Activated CD8-positive, alpha-beta T cell treated with anti-CD3 and anti-CD28 coated beads for 36 hours (primary cell): ENCODE results near the gene ERC2. TPM values are rescaled to one million over a fixed set of nuclear protein-coding genes. Genes with fewer than 3 reads are reported as not detected.

ENCODE experiments used
- ATAC-seq: fragments of 200-7000 bp; cut with Tn5 transposase; one replicate; pipeline ENCODE4 v1.10.0; 2021; ENCODE audit warnings: mild to moderate bottlenecking, moderate library complexity
- CTCF ChIA-PET: fragments of 350-600 bp; sonication (Branson Sonifier 250); formaldehyde crosslinking; loops from one replicate; lab custom pipeline; 2021; ENCODE audit warnings: antibody characterized with exemption; lab: Charles Lee
- POLR2A ChIA-PET: fragments of 350-600 bp; sonication (Branson Sonifier 250); formaldehyde crosslinking; loops from one replicate; lab custom pipeline; 2021; ENCODE audit warnings: antibody characterized with exemption; lab: Charles Lee
- DNase-seq: peaks from one replicate; pipeline ENCODE4 v3.0.0-alpha.2; 2020
- H3K27ac Mint-ChIP-seq: one replicate; pipeline ENCODE4 v1.8.0; 2021; ENCODE audit warnings: mild to moderate bottlenecking, mixed read lengths
- H3K27me3 Mint-ChIP-seq: one replicate; pipeline ENCODE4 v1.8.0; 2021; ENCODE audit warnings: mixed read lengths
- H3K36me3 Mint-ChIP-seq: one replicate; pipeline ENCODE4 v1.8.0; 2021; ENCODE audit warnings: low read depth, mixed read lengths
- H3K4me1 Mint-ChIP-seq: one replicate; pipeline ENCODE4 v1.8.0; 2021; ENCODE audit warnings: low read depth, mixed read lengths
- H3K4me3 Mint-ChIP-seq: one replicate; pipeline ENCODE4 v1.8.0; 2021; ENCODE audit warnings: mild to moderate bottlenecking, moderate library complexity, mixed read lengths
- H3K9me3 Mint-ChIP-seq: one replicate; pipeline ENCODE4 v1.8.0; 2021; ENCODE audit warnings: mixed read lengths
- intact Hi-C: fragments of 100-400 bp; cut with micrococcal nuclease; formaldehyde crosslinking; loops from one replicate; pipeline ENCODE4 v1.10.0; 2022
- total RNA-seq, 2 experiments: library from RNA; stranded (reverse); gene quantifications; one replicate each; pipeline ENCODE4 v1.2.3, GENCODE V29; 2021
- TF ChIP-seq, protein P1 (sequence below): fragments of 200-600 bp; IDR thresholded peaks from one replicate; pipeline ENCODE4 v1.8.0; 2022; ENCODE audit warnings: antibody characterized with exemption, mild to moderate bottlenecking

ERC2 gene
- total RNA-seq, 2 experiments from 2014 or later: 0.18 to 0.52 TPM

DNA sequence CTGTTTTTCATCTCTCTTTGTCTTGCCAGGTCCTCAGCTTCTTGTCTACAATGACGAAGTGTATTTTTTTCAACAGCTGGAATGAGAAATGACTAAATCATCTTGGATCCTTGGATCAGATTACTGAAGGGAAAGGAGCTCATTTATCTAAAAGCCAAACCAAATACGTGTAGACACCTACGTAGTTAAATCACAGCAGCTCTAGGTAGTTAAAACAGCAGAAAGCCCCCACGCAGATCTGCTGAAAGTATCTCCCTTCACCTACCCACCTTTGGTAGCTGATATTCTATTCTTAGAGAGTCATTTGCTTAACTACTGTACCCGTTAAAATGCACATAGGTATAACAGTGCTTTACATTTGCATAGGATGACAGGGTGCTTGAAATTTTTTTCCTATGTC is 875.7 kb downstream of the ERC2 start:
- H3K27me3 Mint-ChIP-seq: no peaks in the 10 kb centered on the region

DNA sequence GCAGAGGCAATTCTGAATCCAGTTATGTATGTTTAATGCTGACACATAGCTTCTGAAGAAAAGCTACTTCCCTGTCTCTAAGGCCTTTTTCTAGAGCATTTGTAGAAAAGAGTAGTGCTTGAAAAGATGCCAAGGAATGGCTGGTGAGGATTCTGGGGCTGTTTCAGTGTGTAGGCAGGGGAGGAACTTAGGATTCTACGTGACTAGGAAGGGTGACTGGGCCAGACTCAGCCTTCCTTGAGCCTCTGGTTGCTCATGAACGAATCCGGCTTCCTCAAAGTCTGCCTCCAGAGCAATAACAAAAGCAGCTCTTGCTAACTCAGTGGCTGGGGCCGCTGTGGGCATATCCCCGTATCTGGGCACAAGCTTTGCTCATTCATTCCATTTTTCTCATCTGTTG is 876.4 kb downstream of the ERC2 start:
- intact Hi-C loops: no loop called here
- Mint-ChIP-seq H3K4me3 (no peak overlapping the region), H3K27me3 (no peaks in the 10 kb centered on the region), H3K36me3 (no peaks in the 10 kb centered on the region), H3K9me3 (no peaks in the 10 kb centered on the region), H3K4me1 (no peaks in the 10 kb centered on the region), H3K27ac (no peak overlapping the region)
- TF ChIP-seq, protein P1, sequence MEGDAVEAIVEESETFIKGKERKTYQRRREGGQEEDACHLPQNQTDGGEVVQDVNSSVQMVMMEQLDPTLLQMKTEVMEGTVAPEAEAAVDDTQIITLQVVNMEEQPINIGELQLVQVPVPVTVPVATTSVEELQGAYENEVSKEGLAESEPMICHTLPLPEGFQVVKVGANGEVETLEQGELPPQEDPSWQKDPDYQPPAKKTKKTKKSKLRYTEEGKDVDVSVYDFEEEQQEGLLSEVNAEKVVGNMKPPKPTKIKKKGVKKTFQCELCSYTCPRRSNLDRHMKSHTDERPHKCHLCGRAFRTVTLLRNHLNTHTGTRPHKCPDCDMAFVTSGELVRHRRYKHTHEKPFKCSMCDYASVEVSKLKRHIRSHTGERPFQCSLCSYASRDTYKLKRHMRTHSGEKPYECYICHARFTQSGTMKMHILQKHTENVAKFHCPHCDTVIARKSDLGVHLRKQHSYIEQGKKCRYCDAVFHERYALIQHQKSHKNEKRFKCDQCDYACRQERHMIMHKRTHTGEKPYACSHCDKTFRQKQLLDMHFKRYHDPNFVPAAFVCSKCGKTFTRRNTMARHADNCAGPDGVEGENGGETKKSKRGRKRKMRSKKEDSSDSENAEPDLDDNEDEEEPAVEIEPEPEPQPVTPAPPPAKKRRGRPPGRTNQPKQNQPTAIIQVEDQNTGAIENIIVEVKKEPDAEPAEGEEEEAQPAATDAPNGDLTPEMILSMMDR: no peak
- ChIA-PET POLR2A (no interaction called here), CTCF (no interaction called here)
- ATAC-seq (no peak), DNase-seq (no peak)

More for the DNA sequence above, 875.7 kb downstream of the ERC2 start:
- Mint-ChIP-seq H3K9me3 (no peaks in the 10 kb centered on the region), H3K27ac (no peak overlapping the region), H3K36me3 (no peaks in the 10 kb centered on the region), H3K4me1 (no peaks in the 10 kb centered on the region), H3K4me3 (no peak overlapping the region)
- no peak for DNase-seq
- ATAC-seq: no peak
- CTCF ChIA-PET: no interaction called here
- intact Hi-C loops: no loop called here
- TF ChIP-seq, protein P1: no peak
- POLR2A ChIA-PET: no interaction called here

DNA sequence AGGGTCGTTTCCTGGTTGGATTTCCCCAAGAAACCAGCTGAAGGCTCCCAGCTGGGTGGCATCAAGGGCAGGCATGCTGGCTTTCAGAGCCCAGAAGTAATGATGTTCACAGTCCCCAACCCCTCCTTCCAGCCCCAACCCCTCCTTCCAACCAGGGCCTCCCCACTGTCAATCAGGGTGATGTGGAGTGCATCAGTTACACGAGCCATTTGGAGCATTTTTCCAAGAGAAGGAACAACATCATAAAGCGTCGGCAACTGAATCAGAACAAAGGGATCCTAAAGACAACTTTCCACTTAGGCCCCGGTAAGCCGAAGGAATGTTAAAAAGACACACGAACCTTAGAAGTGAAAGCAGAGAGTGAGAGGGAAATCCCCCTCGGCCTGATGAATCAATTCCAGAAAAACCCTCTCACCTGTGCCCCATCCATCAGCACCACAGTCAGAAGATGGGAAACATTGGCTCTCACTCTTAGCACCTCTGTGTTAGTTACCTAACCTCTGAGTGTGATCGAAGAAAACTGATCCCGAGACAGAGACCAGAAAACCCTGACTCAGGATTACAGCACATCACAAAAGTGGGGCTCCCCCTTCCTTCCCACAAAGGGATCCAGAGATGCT is 880.0 kb downstream of the ERC2 start:
- DNase-seq: no peak

DNA sequence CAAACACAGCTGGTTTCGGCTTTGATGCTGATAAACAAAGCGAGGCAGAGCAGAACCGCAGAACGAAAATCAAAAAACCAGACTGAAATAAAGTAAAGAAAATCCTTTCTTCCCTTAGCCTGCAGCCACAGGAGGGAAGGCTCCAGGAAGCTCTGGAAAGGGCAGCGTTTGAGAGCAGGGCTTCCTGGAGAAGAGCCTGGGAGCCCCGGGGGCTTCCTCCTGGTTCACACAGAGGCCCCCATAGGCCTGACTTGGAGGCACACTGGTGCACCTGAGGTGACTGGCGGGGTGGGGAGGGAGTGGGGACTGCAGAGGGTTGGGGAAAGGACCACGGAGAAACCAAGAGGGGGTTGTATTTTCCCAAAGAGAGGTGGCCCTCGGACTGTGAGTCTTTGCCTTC is 882.4 kb downstream of the ERC2 start:
- Mint-ChIP-seq H3K27me3 (no peaks in the 10 kb centered on the region), H3K4me3 (no peak overlapping the region), H3K27ac (no peak overlapping the region), H3K9me3 (no peaks in the 10 kb centered on the region), H3K4me1 (no peaks in the 10 kb centered on the region), H3K36me3 (no peaks in the 10 kb centered on the region)
- intact Hi-C loops: no loop called here
- DNase-seq (no peak), ATAC-seq (no peak)
- TF ChIP-seq, protein P1: no peak
- ChIA-PET POLR2A (no interaction called here), CTCF (no interaction called here)

More for the DNA sequence above, 880.0 kb downstream of the ERC2 start:
- ChIA-PET POLR2A (no interaction called here), CTCF (no interaction called here)
- H3K27ac Mint-ChIP-seq: no peak overlapping the region
- no peak for ATAC-seq
- intact Hi-C loops: no loop called here
- no peaks in the 10 kb centered on the region for H3K9me3 Mint-ChIP-seq
- no peaks in the 10 kb centered on the region for H3K36me3 Mint-ChIP-seq
- no peaks in the 10 kb centered on the region for H3K27me3 Mint-ChIP-seq
- TF ChIP-seq, protein P1: no peak
- no peaks in the 10 kb centered on the region for H3K4me1 Mint-ChIP-seq
- no peak overlapping the region for H3K4me3 Mint-ChIP-seq

DNA sequence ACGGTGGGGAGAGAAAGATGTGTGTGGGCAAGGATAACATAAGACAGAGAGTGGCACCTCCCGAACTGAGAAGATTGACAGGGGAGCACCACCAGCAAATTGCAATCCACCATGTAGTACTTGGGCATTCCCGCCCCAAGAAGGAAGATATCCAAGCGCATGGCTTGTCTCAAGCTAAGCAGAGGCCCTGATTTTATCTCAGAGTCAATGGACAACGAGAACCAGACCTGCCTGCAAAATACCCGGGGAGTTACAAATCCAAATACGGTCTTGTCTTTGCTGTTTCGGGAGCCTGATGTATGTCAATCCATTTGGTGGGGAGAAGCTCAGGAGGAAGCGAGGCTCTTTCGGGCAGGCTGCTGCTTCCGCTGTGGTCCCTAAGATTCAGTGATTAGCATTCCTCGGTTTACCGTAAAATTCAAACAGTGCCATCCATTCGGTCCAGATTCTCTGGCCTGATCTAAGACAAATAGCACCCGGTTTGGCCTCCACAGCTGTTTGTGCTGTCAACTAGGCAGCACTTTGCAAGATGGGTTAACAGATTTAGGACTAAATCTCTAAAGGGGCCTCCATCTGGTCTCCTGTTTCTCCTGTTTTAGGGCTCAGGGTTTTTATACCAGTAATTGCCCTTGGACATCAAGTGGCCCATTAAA is 883.4 kb downstream of the ERC2 start:
- DNase-seq: no peak
- Mint-ChIP-seq H3K4me1 (no peaks in the 10 kb centered on the region), H3K9me3 (no peaks in the 10 kb centered on the region), H3K27ac (no peak overlapping the region), H3K36me3 (no peaks in the 10 kb centered on the region), H3K27me3 (no peaks in the 10 kb centered on the region), H3K4me3 (no peak overlapping the region)
- CTCF ChIA-PET: no interaction called here
- POLR2A ChIA-PET: no interaction called here
- intact Hi-C loops: no loop called here
- no peak for ATAC-seq
- TF ChIP-seq, protein P1: no peak
